Endothelial cell of umbilical vein (primary cell): ENCODE measurements around the gene KSR1. TPM values are rescaled to one million over a fixed set of nuclear protein-coding genes. Genes with fewer than 3 reads are reported as not detected.

ENCODE experiments used
- BruUV-seq: library from RNA; stranded (reverse); fragments of 400-500 nt; replicated peaks from 2 replicates; lab custom pipeline; 2021; lab: Mats Ljungman, UMichigan
- CTCF ChIA-PET: fragments of 300-600, 350-600 bp; sonication (Branson Sonifier 250); formaldehyde crosslinking; loops from one replicate; lab custom pipeline; 2021; ENCODE audit warnings: antibody characterized with exemption, inconsistent platforms; lab: Charles Lee
- POLR2A ChIA-PET: fragments of 300-600, 350-600 bp; sonication (Branson Sonifier 250); formaldehyde crosslinking; loops from one replicate; lab custom pipeline; 2021; ENCODE audit warnings: antibody characterized with exemption, inconsistent platforms; lab: Charles Lee
- DNase-seq: peaks from one replicate; pipeline ENCODE4 v3.0.0-alpha.2; 2011; ENCODE audit warnings: low read depth, low spot score
- FAIRE-seq: peaks from 2 replicates; lab custom pipeline; 2011; peaks lifted over from hg19 to GRCh38; lab: Jason Lieb, UNC
- H2AFZ ChIP-seq: 2 replicates; pipeline ENCODE4 v1.6.0; 2012; ENCODE audit warnings: low read depth, low read length, control low read depth, inconsistent platforms
- H3K27ac ChIP-seq: 2 replicates; pipeline ENCODE4 v1.5.1; 2011; ENCODE audit warnings: low read depth, mild to moderate bottlenecking, control low read depth, low read length, moderate library complexity; ENCODE audit not compliant: insufficient read depth
- H3K27me3 ChIP-seq, 2 experiments: 2 replicates each; pipeline versions ENCODE4 v1.6.0 to v1.6.1; 2011; ENCODE audit warnings: low read length in 2 of 2, mixed read lengths in 1 of 2; ENCODE audit not compliant: control insufficient read depth in 2 of 2, insufficient read depth in 2 of 2
- H3K36me3 ChIP-seq, 2 experiments: 2 replicates in 1 of 2; 3 replicates in 1 of 2; pipeline ENCODE4 v1.5.1; 2011; ENCODE audit warnings: low read length in 2 of 2, mild to moderate bottlenecking in 1 of 2, moderate library complexity in 1 of 2; ENCODE audit not compliant: control insufficient read depth in 2 of 2, insufficient read depth in 2 of 2; ENCODE audit errors: extremely low read depth in 1 of 2
- H3K4me1 ChIP-seq: 3 replicates; pipeline ENCODE4 v1.5.1; 2011; ENCODE audit warnings: mild to moderate bottlenecking, low read length; ENCODE audit not compliant: control insufficient read depth, insufficient read depth; ENCODE audit errors: extremely low read depth
- H3K4me2 ChIP-seq: 2 replicates; pipeline ENCODE4 v1.6.1; 2011; ENCODE audit warnings: low read length, control low read depth, mixed read lengths; ENCODE audit not compliant: insufficient read depth
- H3K4me3 ChIP-seq, 3 experiments: fragments of 200-600 bp in 1 of 3; sonication (generic), shearing (Covaris generic) in 1 of 3; replicated peaks in 1 of 3; 2 replicates each; pipeline ENCODE4 v1.5.1; 2011 to 2016; ENCODE audit warnings: control low read depth in 3 of 3, low read length in 3 of 3, mild to moderate bottlenecking in 2 of 3, inconsistent platforms in 1 of 3, low read depth in 1 of 3, moderate library complexity in 1 of 3; ENCODE audit not compliant: insufficient read depth in 1 of 3
- H3K79me2 ChIP-seq: 2 replicates; pipeline ENCODE4 v1.6.0; 2012; ENCODE audit warnings: low read length, inconsistent platforms; ENCODE audit not compliant: control insufficient read depth, insufficient read depth
- H3K9ac ChIP-seq: replicated peaks from 2 replicates; pipeline ENCODE3; 2011; ENCODE audit warnings: low read length, control low read depth; ENCODE audit not compliant: insufficient read depth; ENCODE audit errors: extremely low read depth
- H3K9me1 ChIP-seq: replicated peaks from 3 replicates; pipeline ENCODE4 v1.6.0; 2011; ENCODE audit warnings: mild to moderate bottlenecking, low read length; ENCODE audit not compliant: control insufficient read depth, insufficient read depth; ENCODE audit errors: extremely low read depth
- H3K9me3 ChIP-seq: replicated peaks from 2 replicates; pipeline ENCODE4 v1.5.1; 2012; ENCODE audit warnings: low read length, inconsistent platforms; ENCODE audit not compliant: control insufficient read depth, insufficient read depth
- H4K20me1 ChIP-seq: replicated peaks from 2 replicates; pipeline ENCODE3; 2011; ENCODE audit warnings: mild to moderate bottlenecking, low read length; ENCODE audit not compliant: control insufficient read depth, insufficient read depth; ENCODE audit errors: extremely low read depth
- CTCF ChIP-seq, 2 donors: IDR thresholded peaks; 1 replicate in 1 of 2; 2 replicates in 1 of 2; pipeline ENCODE4 v1.5.1; 2011; ENCODE audit warnings: low read length in 2 of 2, mild to moderate bottlenecking in 2 of 2, moderate library complexity in 2 of 2, control low read depth in 1 of 2, inconsistent platforms in 1 of 2, low read depth in 1 of 2; ENCODE audit not compliant: insufficient read depth in 1 of 2; ENCODE audit errors: extremely low read depth in 1 of 2
- EZH2 ChIP-seq: IDR thresholded peaks from 2 replicates; pipeline ENCODE4 v1.6.1; 2012; ENCODE audit warnings: borderline replicate concordance, low read depth, mild to moderate bottlenecking, moderate library complexity, low read length, inconsistent platforms; ENCODE audit not compliant: severe bottlenecking
- FOS ChIP-seq: IDR thresholded peaks from 2 replicates; pipeline ENCODE4 v1.6.1; 2011; ENCODE audit warnings: mild to moderate bottlenecking, low read length, moderate library complexity, borderline replicate concordance; ENCODE audit not compliant: insufficient read depth
- GATA2 ChIP-seq: IDR thresholded peaks from 2 replicates; pipeline ENCODE4 v1.7.0; 2011; ENCODE audit warnings: low read depth, mild to moderate bottlenecking, moderate library complexity, mixed read lengths, low read length; ENCODE audit not compliant: insufficient read length, insufficient read depth
- JUN ChIP-seq: IDR thresholded peaks from 2 replicates; pipeline ENCODE4 v1.6.1; 2011; ENCODE audit warnings: borderline replicate concordance, low read depth; ENCODE audit not compliant: insufficient read length, insufficient read depth
- MAX ChIP-seq: IDR thresholded peaks from 2 replicates; pipeline ENCODE4 v1.6.1; 2011; ENCODE audit not compliant: insufficient read depth, insufficient read length
- MYC ChIP-seq: IDR thresholded peaks from one replicate; pipeline ENCODE4 v1.6.1; 2011; ENCODE audit warnings: mild to moderate bottlenecking, low read depth, low read length
- POLR2A ChIP-seq: IDR thresholded peaks from 2 replicates; pipeline ENCODE4 v1.6.1; 2012; ENCODE audit warnings: low read depth, mild to moderate bottlenecking, control low read depth, low read length
- POLR2AphosphoS5 ChIP-seq: IDR thresholded peaks from 2 replicates; pipeline ENCODE4 v1.6.1; 2012; ENCODE audit warnings: low read depth, mild to moderate bottlenecking, control low read depth, low read length, moderate library complexity; ENCODE audit not compliant: insufficient read depth
- dilution Hi-C: fragments of 300-500 bp; cut with MboI; formaldehyde crosslinking; loops from one replicate; pipeline ENCODE4 v1.15.0; 2019; ENCODE audit warnings: low sequenced_read_pairs; ENCODE audit not compliant: extremely low pct_ligation_motif_present
- intact Hi-C: fragments of 100-400 bp; cut with micrococcal nuclease; formaldehyde crosslinking; loops from one replicate; pipeline ENCODE4 v1.10.0; 2022
- polyA plus RNA-seq, 4 experiments: library from polyadenylated mRNA; depleted of rRNA in 3 of 4; stranded (reverse) in 3 of 4; unstranded in 1 of 4; fragments of >200 nt; gene quantifications; 2 replicates each; pipeline versions ENCODE4 v1.2.1 to v1.2.3, GENCODE V29; 2011 to 2012; ENCODE audit warnings: missing spikeins in 1 of 4
- total RNA-seq: library from RNA; stranded (reverse); gene quantifications from 2 replicates; pipeline ENCODE4 v1.2.3, GENCODE V29; 2021

Gene KSR1
- total and polyA plus RNA-seq, 2 donors (not counting 3 experiments of a cell fraction or from before 2014, with no cell fraction given) = 35.4 to 80.2 TPM

DNA sequence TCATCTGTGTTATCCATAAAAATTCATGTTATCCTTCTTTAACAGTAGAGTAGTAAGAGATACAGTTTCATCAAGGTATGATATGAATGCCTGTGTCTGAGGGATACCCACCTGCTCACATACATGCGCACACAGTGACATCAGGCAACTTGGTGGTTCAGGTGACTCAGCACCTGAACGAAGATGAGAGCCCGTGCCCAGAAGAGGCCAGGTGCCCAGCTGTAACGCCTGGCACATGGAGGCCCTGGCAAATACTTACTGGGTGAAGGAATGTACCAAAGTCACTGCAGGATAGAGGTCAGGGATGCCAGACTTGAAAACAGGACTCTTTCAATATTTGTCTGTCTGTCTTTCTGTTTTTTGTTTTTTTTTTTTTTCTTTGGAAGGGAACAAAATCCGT lies 102.1 kb downstream of the KSR1 start:
- no peak overlapping the region for H3K27ac ChIP-seq
- dilution Hi-C loops (loop anchor here (25.0 kb wide), 1 partner anchor 121 kb away; no protein-coding TSS in a partner anchor), intact Hi-C loops (no loop called here)
- H2AFZ ChIP-seq = no peak overlapping the region
- ChIA-PET POLR2A (no interaction called here), CTCF (interaction anchor here (1.3 kb wide), 1 partner anchor 102 kb away, joined by 4 read pairs; the partner anchor contains the start of gene KSR1)
- H3K9me1 ChIP-seq = no peaks in the 10 kb centered on the region
- no peak overlapping the region for H3K4me3 ChIP-seq
- H3K9me3 ChIP-seq = no peaks in the 10 kb centered on the region
- H3K4me1 ChIP-seq = peaks cover 45% of the 10 kb centered on the region
- no peak overlapping the region for H3K9ac ChIP-seq
- no peaks in the 10 kb centered on the region for H4K20me1 ChIP-seq
- H3K27me3 ChIP-seq = no peaks in the 10 kb centered on the region
- FAIRE-seq (no peak), DNase-seq (no peak)
- BruUV-seq = no TSS peak
- no peak for TF ChIP-seq JUN
- no peak for TF ChIP-seq EZH2
- no peak for TF ChIP-seq POLR2AphosphoS5
- TF ChIP-seq GATA2 = no peak
- TF ChIP-seq FOS = no peak
- TF ChIP-seq MAX = no peak
- no peak for TF ChIP-seq POLR2A
- no peak for TF ChIP-seq MYC
- no peak for TF ChIP-seq CTCF (IDR thresholded peaks at IDR 0.05; ENCODE audit: extremely low read depth in 1 of 2, insufficient read depth in 1 of 2, low read depth in 1 of 2, low read length in 2 of 2)
- H3K79me2 ChIP-seq = peaks cover 28% of the 10 kb centered on the region
- H3K36me3 ChIP-seq = no peaks in the 10 kb centered on the region
- no peak overlapping the region for H3K4me2 ChIP-seq
